ENCODE data around the gene STAU1. TPM values are rescaled to one million over a fixed set of nuclear protein-coding genes. Genes with fewer than 3 reads are reported as not detected.

The STAU1 gene
- total RNA-seq, 1 donor from 2014 or later, result 70.8 TPM

GRCh38 chr20:49231471-49231870 is 43.3 kb upstream of the STAU1 start:
- peaks cover 14% of the 10 kb centered on the region for H3K4me1 Mint-ChIP-seq
- H3K36me3 Mint-ChIP-seq, result peaks cover 52% of the 10 kb centered on the region
- peak overlapping the region; percentile 92 for H3K27ac Mint-ChIP-seq
- H3K9me3 Mint-ChIP-seq, result no peaks in the 10 kb centered on the region
- H3K4me3 Mint-ChIP-seq, result no peak overlapping the region
- no peaks in the 10 kb centered on the region for H3K27me3 Mint-ChIP-seq (ENCODE audit: low read depth)
- TF ChIP-seq CTCF (IDR thresholded peaks at IDR 0.05; ENCODE audit: unreplicated experiment), result no peak
- no peak for DNase-seq (ENCODE audit: low spot score in 2 of 2, unreplicated experiment in 2 of 2)

GRCh38 chr20:49230561-49231133 is 42.5 kb upstream of the STAU1 start:
- Mint-ChIP-seq H3K4me3 (no peak overlapping the region), H3K4me1 (peaks cover 14% of the 10 kb centered on the region), H3K27ac (peak overlapping the region; percentile 92), H3K36me3 (peaks cover 53% of the 10 kb centered on the region), H3K9me3 (no peaks in the 10 kb centered on the region), H3K27me3 (ENCODE audit: low read depth) (no peaks in the 10 kb centered on the region)
- DNase-seq (ENCODE audit: low spot score in 2 of 2, unreplicated experiment in 2 of 2), result no peak
- TF ChIP-seq CTCF (IDR thresholded peaks at IDR 0.05; ENCODE audit: unreplicated experiment), result no peak

- Mint-ChIP-seq H3K27me3 (ENCODE audit: low read depth) (no peaks in the 10 kb centered on the region), H3K4me1 (peaks cover 14% of the 10 kb centered on the region), H3K4me3 (no peak overlapping the region), H3K9me3 (no peaks in the 10 kb centered on the region), H3K27ac (peak overlapping the region; percentile 31), H3K36me3 (peaks cover 55% of the 10 kb centered on the region)
- DNase-seq (ENCODE audit: low spot score in 2 of 2, unreplicated experiment in 2 of 2), result no peak
- TF ChIP-seq CTCF (IDR thresholded peaks at IDR 0.05; ENCODE audit: unreplicated experiment), result no peak
Measured at GRCh38 chr20:49230021-49230420, 41.9 kb upstream of the STAU1 start.

GRCh38 chr20:49229381-49229780 is 41.2 kb upstream of the STAU1 start:
- H3K9me3 Mint-ChIP-seq, result no peaks in the 10 kb centered on the region

GRCh38 chr20:49228676-49229075 is 40.5 kb upstream of the STAU1 start:
- Mint-ChIP-seq H3K4me3 (no peak overlapping the region), H3K27ac (no peak overlapping the region), H3K9me3 (no peaks in the 10 kb centered on the region), H3K4me1 (peaks cover 14% of the 10 kb centered on the region), H3K27me3 (ENCODE audit: low read depth) (no peaks in the 10 kb centered on the region), H3K36me3 (peaks cover 54% of the 10 kb centered on the region)
- no peak for TF ChIP-seq CTCF (IDR thresholded peaks at IDR 0.05; ENCODE audit: unreplicated experiment)
- no peak for DNase-seq (ENCODE audit: low spot score in 2 of 2, unreplicated experiment in 2 of 2)

More at GRCh38 chr20:49229381-49229780, 41.2 kb upstream of the STAU1 start:
- TF ChIP-seq CTCF (IDR thresholded peaks at IDR 0.05; ENCODE audit: unreplicated experiment), result no peak
- Mint-ChIP-seq H3K4me1 (peaks cover 14% of the 10 kb centered on the region), H3K27ac (peak overlapping the region; percentile 59), H3K27me3 (ENCODE audit: low read depth) (no peaks in the 10 kb centered on the region), H3K4me3 (no peak overlapping the region), H3K36me3 (peaks cover 55% of the 10 kb centered on the region)
- DNase-seq (ENCODE audit: low spot score in 2 of 2, unreplicated experiment in 2 of 2), result no peak

GRCh38 chr20:49225896-49226295 is 37.8 kb upstream of the STAU1 start:
- peaks cover 8% of the 10 kb centered on the region for H3K4me1 Mint-ChIP-seq
- no peak for TF ChIP-seq CTCF (IDR thresholded peaks at IDR 0.05; ENCODE audit: unreplicated experiment)
- no peak overlapping the region for H3K27ac Mint-ChIP-seq
- H3K27me3 Mint-ChIP-seq (ENCODE audit: low read depth), result no peaks in the 10 kb centered on the region
- H3K36me3 Mint-ChIP-seq, result peaks cover 45% of the 10 kb centered on the region
- no peak overlapping the region for H3K4me3 Mint-ChIP-seq
- H3K9me3 Mint-ChIP-seq, result no peaks in the 10 kb centered on the region
- DNase-seq (ENCODE audit: low spot score in 2 of 2, unreplicated experiment in 2 of 2), result no peak

Measured in mesothelial cell of epicardium (in vitro differentiated cells).